HAP-1 (cell line): ENCODE measurements around the gene GPR146.
"Not testable (repeated sequence)": the region's sequence is repeated elsewhere in the genome, so short reads cannot be mapped to it uniquely, and the experiment has no call there.

Experiments
- DNase-seq, 2 experiments: peaks; one replicate each; pipeline ENCODE4 v3.0.0-alpha.2; 2016 to 2020; ENCODE audit warnings: low spot score in 2 of 2
- H3K27me3 ChIP-seq: fragments of 250-450 bp; sonication (Bioruptor Pico); 2 replicates; pipeline ENCODE4 v1.5.1; 2020; ENCODE audit warnings: low read depth, mild to moderate bottlenecking, moderate library complexity
- H3K36me3 ChIP-seq: fragments of 250-450 bp; sonication (Bioruptor Pico); replicated peaks from 2 replicates; pipeline ENCODE4 v1.5.1; 2020; ENCODE audit warnings: mild to moderate bottlenecking
- H3K4me1 ChIP-seq: fragments of 250-450 bp; sonication (Bioruptor Pico); 2 replicates; pipeline ENCODE4 v1.5.1; 2020; ENCODE audit warnings: mild to moderate bottlenecking
- H3K4me3 ChIP-seq: fragments of 250-450 bp; sonication (Bioruptor Pico); 2 replicates; pipeline ENCODE4 v1.5.1; 2020; ENCODE audit warnings: mild to moderate bottlenecking, moderate library complexity
- H3K9me3 ChIP-seq: fragments of 250-450 bp; sonication (Bioruptor Pico); 2 replicates; pipeline ENCODE4 v1.5.1; 2020; ENCODE audit warnings: mild to moderate bottlenecking, moderate library complexity
- in situ Hi-C: fragments of 300-500 bp; cut with MboI; formaldehyde crosslinking; loops from 3 replicates; pipeline ENCODE4 v1.14.3; 2020; ENCODE audit warnings: low sequenced_read_pairs, inconsistent platforms, mixed read lengths

GPR146 gene

GRCh38 chr7:1044189-1045068 lies at the start of gene GPR146:
TSS of gene GPR146 (plus strand) at chr7:1044546. CDS start at chr7:1057516, 12,970 bp downstream.
- peak; percentile 96 to 99 for DNase-seq
- Histone ChIP-seq H3K27me3 (no peaks in the 10 kb centered on the region), H3K36me3 (no peaks in the 10 kb centered on the region), H3K9me3 (no peaks in the 10 kb centered on the region), H3K4me1 (peaks cover 8% of the 10 kb centered on the region), H3K4me3 (peak within 1 kb of the TSS; percentile 33)
- in situ Hi-C loops: no loop called here

GRCh38 chr7:994592-995308 lies 49.6 kb upstream of the GPR146 start:
- Histone ChIP-seq H3K9me3 (no peaks in the 10 kb centered on the region), H3K27me3 (no peaks in the 10 kb centered on the region), H3K4me3 (no peak overlapping the region), H3K36me3 (no peaks in the 10 kb centered on the region; the same call in 1 of the 2 replicates), H3K4me1 (peaks cover 2% of the 10 kb centered on the region; the same call in 1 of the 2 replicates)
- no peak for DNase-seq
- in situ Hi-C loops: loop anchor here (5.0 kb wide), 2 partner anchors 73 to 183 kb away; no protein-coding TSS in a partner anchor

- no peaks in the 10 kb centered on the region for H3K9me3 ChIP-seq
- in situ Hi-C loops: no loop called here
- no peaks in the 10 kb centered on the region for H3K27me3 ChIP-seq
- no peaks in the 10 kb centered on the region; the same call in 1 of the 2 replicates for H3K36me3 ChIP-seq
- peaks cover 2% of the 10 kb centered on the region; the same call in 1 of the 2 replicates for H3K4me1 ChIP-seq
- DNase-seq: no peak
- H3K4me3 ChIP-seq: no peak overlapping the region
These were observed 48.8 kb upstream of the GPR146 start for GRCh38 chr7:995571-995970.

GRCh38 chr7:996079-996872 lies 48.1 kb upstream of the GPR146 start:
- no peaks in the 10 kb centered on the region for H3K27me3 ChIP-seq
- H3K36me3 ChIP-seq: no peaks in the 10 kb centered on the region; the same call in 1 of the 2 replicates
- in situ Hi-C loops: no loop called here
- no peak overlapping the region for H3K4me3 ChIP-seq
- H3K9me3 ChIP-seq: no peaks in the 10 kb centered on the region
- DNase-seq: no peak
- H3K4me1 ChIP-seq: peaks cover 2% of the 10 kb centered on the region; the same call in 1 of the 2 replicates

- H3K4me1 ChIP-seq: peaks cover 2% of the 10 kb centered on the region; the same call in 1 of the 2 replicates
- H3K4me3 ChIP-seq: no peak overlapping the region
- no peaks in the 10 kb centered on the region for H3K9me3 ChIP-seq
- DNase-seq: no peak
- in situ Hi-C loops: no loop called here
- H3K36me3 ChIP-seq: no peaks in the 10 kb centered on the region; the same call in 1 of the 2 replicates
- H3K27me3 ChIP-seq: no peaks in the 10 kb centered on the region
These were observed 46.6 kb upstream of the GPR146 start for GRCh38 chr7:997404-998395.

- in situ Hi-C loops: no loop called here
- Histone ChIP-seq H3K9me3 (no peaks in the 10 kb centered on the region), H3K4me1 (no peaks in the 10 kb centered on the region), H3K36me3 (no peaks in the 10 kb centered on the region; the same call in 1 of the 2 replicates), H3K4me3 (no peak overlapping the region), H3K27me3 (no peaks in the 10 kb centered on the region)
- DNase-seq: no peak
These were observed 45.0 kb upstream of the GPR146 start for GRCh38 chr7:999149-999879.

- no peaks in the 10 kb centered on the region for H3K4me1 ChIP-seq
- no peaks in the 10 kb centered on the region for H3K27me3 ChIP-seq
- H3K9me3 ChIP-seq: no peaks in the 10 kb centered on the region
- H3K4me3 ChIP-seq: no peak overlapping the region
- no peak for DNase-seq
- in situ Hi-C loops: no loop called here
- H3K36me3 ChIP-seq: no peaks in the 10 kb centered on the region; the same call in 1 of the 2 replicates
These were observed 44.1 kb upstream of the GPR146 start for GRCh38 chr7:999941-1000935.

GRCh38 chr7:1001069-1001770 lies 43.1 kb upstream of the GPR146 start:
- H3K27me3 ChIP-seq, H3K4me3 ChIP-seq, H3K36me3 ChIP-seq, DNase-seq, H3K9me3 ChIP-seq, H3K4me1 ChIP-seq, in situ Hi-C loops: not testable (repeated sequence)

- H3K27me3 ChIP-seq, H3K4me3 ChIP-seq, DNase-seq, in situ Hi-C loops, H3K36me3 ChIP-seq, H3K9me3 ChIP-seq, H3K4me1 ChIP-seq: not testable (repeated sequence)
These were observed 42.3 kb upstream of the GPR146 start for GRCh38 chr7:1002026-1002425.

- H3K9me3 ChIP-seq, in situ Hi-C loops, H3K27me3 ChIP-seq, H3K4me3 ChIP-seq, DNase-seq, H3K36me3 ChIP-seq, H3K4me1 ChIP-seq: not testable (repeated sequence)
These were observed 41.9 kb upstream of the GPR146 start for GRCh38 chr7:1002445-1002844.
